Transverse colon (tissue), 4 donors: ENCODE data around the gene FURIN. TPM values are rescaled to one million over a fixed set of nuclear protein-coding genes. Genes with fewer than 3 reads are reported as not detected.

Experiments
- DNase-seq: peaks from one replicate; pipeline ENCODE4 v3.0.0-alpha.2; 2019
- H3K27ac ChIP-seq, 4 donors: fragments of 200-600 bp; sonication (generic); 2 replicates each; pipeline ENCODE4 v1.5.1; 2016 to 2018; ENCODE audit warnings: inconsistent platforms in 4 of 4
- H3K27me3 ChIP-seq: fragments of 200-600 bp; sonication (generic); 2 replicates; pipeline ENCODE4 v1.5.1; 2017; ENCODE audit warnings: inconsistent platforms
- H3K36me3 ChIP-seq, 4 donors: fragments of 200-600 bp; sonication (generic); 2 replicates each; pipeline ENCODE4 v1.5.1; 2017 to 2019; ENCODE audit warnings: inconsistent platforms in 4 of 4
- H3K4me1 ChIP-seq, 4 donors: fragments of 200-600 bp; sonication (generic); 2 replicates each; pipeline ENCODE4 v1.5.1; 2017 to 2020; ENCODE audit warnings: inconsistent platforms in 4 of 4
- H3K4me3 ChIP-seq, 4 donors: fragments of 200-600 bp; sonication (generic); 1 replicate in 1 of 4; 2 replicates in 3 of 4; pipeline versions ENCODE4 v1.5.1 to v1.6.1; 2017 to 2019; ENCODE audit warnings: inconsistent platforms in 4 of 4
- H3K9me3 ChIP-seq, 2 donors: fragments of 200-600 bp; sonication (generic); 2 replicates each; pipeline ENCODE4 v1.5.1; 2017 to 2019; ENCODE audit warnings: inconsistent platforms in 2 of 2
- CTCF ChIP-seq, 5 experiments: fragments of 200-600 bp in 3 of 5; fragments of 450-650 bp in 2 of 5; sonication (generic) in 3 of 5; IDR thresholded peaks; 1 replicate in 2 of 5; 2 replicates in 3 of 5; pipeline ENCODE4 v1.5.1; 2016 to 2017; ENCODE audit warnings: antibody characterized with exemption in 5 of 5, inconsistent platforms in 3 of 5, mild to moderate bottlenecking in 2 of 5, moderate library complexity in 1 of 5
- EP300 ChIP-seq: sonication (generic); formaldehyde crosslinking; IDR thresholded peaks from one replicate; pipeline ENCODE4 v1.6.1; 2017; ENCODE audit warnings: antibody characterized with exemption, low read depth
- POLR2A ChIP-seq: fragments of 450-650 bp; IDR thresholded peaks from one replicate; pipeline ENCODE4 v1.6.1; 2016; ENCODE audit warnings: antibody characterized with exemption, mild to moderate bottlenecking, moderate library complexity
- POLR2AphosphoS5 ChIP-seq, 3 donors: sonication (generic); formaldehyde crosslinking; IDR thresholded peaks; one replicate each; pipeline ENCODE4 v1.6.1; 2016; ENCODE audit warnings: antibody characterized with exemption in 3 of 3
- WGBS, 2 donors: methylation state at CpG; one replicate each; pipeline ENCODE4 v1.1.5; 2018; ENCODE audit warnings: low coverage in 1 of 2; 5-methylcytosine and 5-hydroxymethylcytosine counted together
- in situ Hi-C, 4 donors: fragments of 200-750 bp; cut with MboI; loops; one replicate each; pipeline versions ENCODE4 v1.15.0 to v1.15.1; 2017; ENCODE audit warnings: low sequenced_read_pairs in 3 of 4, low pct_ligation_motif_present in 1 of 4, low pct_unique_long_range_greater_than_20kb in 1 of 4
- intact Hi-C: fragments of 100-400 bp; cut with DNase I; formaldehyde crosslinking; loops from one replicate; pipeline ENCODE4 v1.15.1; 2023; ENCODE audit warnings: low total_unique reads
- total RNA-seq, 4 donors: library from RNA; depleted of rRNA; stranded (reverse); fragments of >200 nt; gene quantifications; one replicate each; pipeline ENCODE4 v1.1.0, GENCODE V29; 2016

FURIN gene
- total RNA-seq, 4 donors from 2014 or later: 64.6 to 109 (median 80.6) TPM

- no peaks in the 10 kb centered on the region for H3K4me1 ChIP-seq
- DNase-seq: no peak
- no peak overlapping the region for H3K27ac ChIP-seq
- no peaks in the 10 kb centered on the region for H3K9me3 ChIP-seq
- 97 to 100% methylated on average over 4 to 7 of the region's 7 CpGs for WGBS, 2 donors
- TF ChIP-seq POLR2A (no peak), CTCF (IDR thresholded peaks at IDR 0.05) (no peak), EP300 (no peak), POLR2AphosphoS5 (IDR thresholded peaks at IDR 0.05) (no peak)
- in situ Hi-C loops: no loop called here
- H3K27me3 ChIP-seq: no peaks in the 10 kb centered on the region
- peaks cover under 1 to 67% (median 26%) of the 10 kb centered on the region in 4 donors for H3K36me3 ChIP-seq
- intact Hi-C loops: no loop called here
- no peak overlapping the region for H3K4me3 ChIP-seq
These were observed 44.3 kb downstream of the FURIN start for GRCh38 chr15:90912770-90913075.

- Histone ChIP-seq H3K4me1 (no peaks in the 10 kb centered on the region), H3K27me3 (no peaks in the 10 kb centered on the region), H3K9me3 (no peaks in the 10 kb centered on the region), H3K4me3 (no peak overlapping the region), H3K27ac (no peak overlapping the region), H3K36me3 (peaks cover 0 to 72% (median 30%) of the 10 kb centered on the region in 4 donors)
- no peak for DNase-seq
- in situ Hi-C loops (no loop called here), intact Hi-C loops (no loop called here)
- TF ChIP-seq CTCF (IDR thresholded peaks at IDR 0.05): no peak
- no peak for TF ChIP-seq EP300
- TF ChIP-seq POLR2A: no peak
- no peak for TF ChIP-seq POLR2AphosphoS5 (IDR thresholded peaks at IDR 0.05)
- WGBS, 2 donors: 100% methylated on average over 10 of the region's 12 CpGs; no CpG with 5 or more reads in 1 of the 2 donors
These were observed 45.1 kb downstream of the FURIN start for GRCh38 chr15:90913398-90913944.

GRCh38 chr15:90914305-90915080, 46.1 kb downstream of the FURIN start:
- TF ChIP-seq POLR2AphosphoS5 (IDR thresholded peaks at IDR 0.05): no peak
- no peak for TF ChIP-seq POLR2A
- no peak for TF ChIP-seq EP300
- TF ChIP-seq CTCF (IDR thresholded peaks at IDR 0.05): no peak
- in situ Hi-C loops: no loop called here
- Histone ChIP-seq H3K27me3 (no peaks in the 10 kb centered on the region), H3K4me3 (no peak overlapping the region), H3K9me3 (no peaks in the 10 kb centered on the region), H3K36me3 (peaks cover 0 to 81% (median 33%) of the 10 kb centered on the region in 4 donors), H3K27ac (no peak overlapping the region), H3K4me1 (no peaks in the 10 kb centered on the region)
- 89 to 93% methylated on average over 11 to 21 of the region's 22 CpGs for WGBS, 2 donors
- no peak for DNase-seq
- intact Hi-C loops: no loop called here

GRCh38 chr15:90915216-90915807, 46.9 kb downstream of the FURIN start:
- H3K36me3 ChIP-seq: peaks cover 0 to 82% (median 31%) of the 10 kb centered on the region in 4 donors
- in situ Hi-C loops (no loop called here), intact Hi-C loops (no loop called here)
- WGBS, 2 donors: 70% methylated on average over 7 of the region's 7 CpGs; no CpG with 5 or more reads in 1 of the 2 donors
- peak; percentile 35 for DNase-seq
- no peaks in the 10 kb centered on the region for H3K27me3 ChIP-seq
- no peaks in the 10 kb centered on the region for H3K9me3 ChIP-seq
- no peaks in the 10 kb centered on the region for H3K4me1 ChIP-seq
- H3K27ac ChIP-seq: peak overlapping the region in 1 of 4 donors; percentile 11
- no peak for TF ChIP-seq EP300
- no peak for TF ChIP-seq CTCF (IDR thresholded peaks at IDR 0.05)
- TF ChIP-seq POLR2A: no peak
- no peak for TF ChIP-seq POLR2AphosphoS5 (IDR thresholded peaks at IDR 0.05)
- H3K4me3 ChIP-seq: no peak overlapping the region
